C4-2B (cell line): ENCODE measurements around the gene RNF213.

Experiments used
- H3K27ac ChIP-seq: fragments of 450-650 bp; 2 replicates; pipeline ENCODE4 v1.5.1; 2017
- CTCF ChIP-seq: fragments of 450-650 bp; conservative IDR thresholded peaks from 2 replicates; pipeline ENCODE4 v1.5.1; 2017; ENCODE audit warnings: mild to moderate bottlenecking
- ZFX ChIP-seq: fragments of 450-650 bp; IDR thresholded peaks from 2 replicates; pipeline ENCODE4 v1.6.1; 2017

Gene RNF213

GRCh38 chr17:80372922-80373570, 112.4 kb downstream of the RNF213 start:
- no peak overlapping the region for H3K27ac ChIP-seq
- no peak for TF ChIP-seq ZFX
- TF ChIP-seq CTCF = no peak

DNA sequence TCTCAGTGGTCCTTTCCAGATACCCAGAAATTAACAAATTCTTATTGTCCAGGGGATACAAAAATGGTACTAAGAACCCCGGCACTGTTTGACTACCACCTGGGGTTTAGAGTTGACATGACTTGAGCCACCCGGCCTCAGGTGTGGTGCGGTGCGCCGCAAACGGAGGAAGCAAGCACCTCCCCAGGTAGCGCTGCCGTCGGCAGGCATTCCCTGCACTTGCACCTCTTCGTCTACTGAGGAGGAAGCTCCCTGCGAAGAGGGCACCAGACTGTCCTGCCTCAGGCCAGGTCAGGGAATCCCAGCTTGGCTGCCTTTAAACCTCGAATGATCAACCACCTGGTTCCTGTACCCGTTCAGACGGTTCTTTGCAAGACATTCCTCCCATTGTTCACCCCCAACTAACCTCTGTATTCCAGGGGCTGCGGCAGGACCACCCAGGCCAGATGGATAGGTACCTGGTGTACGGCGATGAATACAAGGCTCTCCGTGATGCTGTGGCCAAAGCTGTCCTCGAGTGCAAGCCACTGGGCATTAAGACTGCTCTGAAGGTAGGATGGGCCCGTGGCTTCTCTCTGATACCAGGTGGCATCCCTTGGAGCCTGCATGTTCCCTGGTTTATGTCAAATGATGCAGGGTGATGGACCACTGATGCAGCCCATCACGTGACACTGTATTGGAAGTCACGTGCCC, 113.5 kb downstream of the RNF213 start:
- H3K27ac ChIP-seq = no peak overlapping the region
- TF ChIP-seq ZFX = no peak
- TF ChIP-seq CTCF = no peak

GRCh38 chr17:80374732-80375585, 114.3 kb downstream of the RNF213 start:
- no peak for TF ChIP-seq CTCF
- no peak for TF ChIP-seq ZFX
- no peak overlapping the region for H3K27ac ChIP-seq

- TF ChIP-seq CTCF = no peak
- no peak for TF ChIP-seq ZFX
- H3K27ac ChIP-seq = no peak overlapping the region
These were observed 115.9 kb downstream of the RNF213 start for GRCh38 chr17:80376531-80376930.

GRCh38 chr17:80377798-80378197, 117.1 kb downstream of the RNF213 start:
- no peak overlapping the region for H3K27ac ChIP-seq
- no peak for TF ChIP-seq CTCF
- no peak for TF ChIP-seq ZFX

GRCh38 chr17:80379348-80379747, 118.7 kb downstream of the RNF213 start:
- TF ChIP-seq ZFX = no peak
- TF ChIP-seq CTCF = no peak
- H3K27ac ChIP-seq = no peak overlapping the region

GRCh38 chr17:80380068-80380467, 119.4 kb downstream of the RNF213 start:
- TF ChIP-seq ZFX = no peak
- no peak for TF ChIP-seq CTCF
- H3K27ac ChIP-seq = no peak overlapping the region
